Measurements from ENCODE around the gene APC2. TPM values are rescaled to one million over a fixed set of nuclear protein-coding genes. Genes with fewer than 3 reads are reported as not detected.

The APC2 gene
- total RNA-seq, 4 donors from 2014 or later: 0.17 to 0.22 (median 0.19) TPM; not detected in 1

GRCh38 chr19:1511318-1512317 lies 61.7 kb downstream of the APC2 start:
- no peak for TF ChIP-seq CTCF (IDR thresholded peaks at IDR 0.05; ENCODE audit: low read depth)

GRCh38 chr19:1512671-1513498 lies 63.0 kb downstream of the APC2 start, which contains the start of gene ADAMTSL5:
Gene ADAMTSL5 (minus strand): TSS chr19:1513019. CDS start chr19:1510943, 2,076 bp downstream.
- no peak for TF ChIP-seq CTCF (IDR thresholded peaks at IDR 0.05; ENCODE audit: low read depth)

GRCh38 chr19:1513499-1514294 lies 63.8 kb downstream of the APC2 start:
- no peak for TF ChIP-seq CTCF (IDR thresholded peaks at IDR 0.05; ENCODE audit: low read depth)

- TF ChIP-seq CTCF (IDR thresholded peaks at IDR 0.05; ENCODE audit: low read depth): no peak
Measured at GRCh38 chr19:1514295-1514661, 64.4 kb downstream of the APC2 start.

GRCh38 chr19:1514986-1515721 lies 65.2 kb downstream of the APC2 start:
- TF ChIP-seq CTCF (IDR thresholded peaks at IDR 0.05; ENCODE audit: low read depth): no peak

GRCh38 chr19:1516395-1516753 lies 66.5 kb downstream of the APC2 start:
- no peak for TF ChIP-seq CTCF (IDR thresholded peaks at IDR 0.05; ENCODE audit: low read depth)

All from subcutaneous adipose tissue (tissue), 4 donors.